OCI-LY1 (cell line): ENCODE results near the gene DEF6.

ENCODE experiments used
- CTCF ChIP-seq: fragments of 200-600 bp; sonication (generic), shearing (Covaris generic); IDR thresholded peaks from 2 replicates; pipeline ENCODE4 v1.5.1; 2017; ENCODE audit warnings: mild to moderate bottlenecking, antibody characterized with exemption, low read length, moderate library complexity, mixed read lengths
- EZH2 ChIP-seq: fragments of 200-600 bp; sonication (generic), shearing (Covaris generic); IDR thresholded peaks from 2 replicates; pipeline ENCODE4 v1.8.0; 2017; ENCODE audit warnings: borderline replicate concordance, mixed run types, mild to moderate bottlenecking, antibody characterized with exemption, low read length, moderate library complexity, mixed read lengths

- TF ChIP-seq CTCF: no peak
- TF ChIP-seq EZH2: no peak
Measured at GRCh38 chr6:35295521-35296315, 1.9 kb upstream of the DEF6 start.
